ENCODE results near the gene FARP1. TPM values are rescaled to one million over a fixed set of nuclear protein-coding genes. Genes with fewer than 3 reads are reported as not detected.

FARP1 gene
- polyA plus RNA-seq, 2 of the 4 experiments (the other 2 are of a cell fraction): 9.4 to 13.0 TPM

GRCh38 chr13:98201189-98201588, 58.3 kb downstream of the FARP1 start:
- no peak overlapping the region for H3K4me3 ChIP-seq
- no peak overlapping the region for H3K4me2 ChIP-seq
- peaks cover 6% of the 10 kb centered on the region; the same call in 1 of the 3 replicates for H3K9me3 ChIP-seq
- H3K4me1 ChIP-seq: 0 out of 3 replicates have a peak, but pooled peaks cover 3% of the 10 kb centered on the region
- DNase-seq (ENCODE audit: low read depth in 1 of 2, low spot score in 1 of 2): no peak
- no peak for TF ChIP-seq MAFK (IDR thresholded peaks at IDR 0.05; ENCODE audit: partially characterized antibody)
- TF ChIP-seq, protein P1, sequence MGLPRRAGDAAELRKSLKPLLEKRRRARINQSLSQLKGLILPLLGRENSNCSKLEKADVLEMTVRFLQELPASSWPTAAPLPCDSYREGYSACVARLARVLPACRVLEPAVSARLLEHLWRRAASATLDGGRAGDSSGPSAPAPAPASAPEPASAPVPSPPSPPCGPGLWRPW (IDR thresholded peaks at IDR 0.05): no peak
- no peak for TF ChIP-seq FOSL2 (IDR thresholded peaks at IDR 0.05)
- TF ChIP-seq FOSL2 (CRISPR knock-in tag; IDR thresholded peaks at IDR 0.05): no peak
- no peak for TF ChIP-seq HOXA7 (CRISPR knock-in tag; IDR thresholded peaks at IDR 0.05)
- no peak for TF ChIP-seq EHF (CRISPR knock-in tag; IDR thresholded peaks at IDR 0.05)
- no peak for TF ChIP-seq MAZ (IDR thresholded peaks at IDR 0.05; ENCODE audit: borderline replicate concordance, low read depth, low read length)
- no peak for TF ChIP-seq TFCP2L1 (CRISPR knock-in tag; IDR thresholded peaks at IDR 0.05)
- TF ChIP-seq HEYL (CRISPR knock-in tag; IDR thresholded peaks at IDR 0.05): no peak
- no peak for TF ChIP-seq KDM5A (IDR thresholded peaks at IDR 0.05)
- no peak for TF ChIP-seq CBX2 (IDR thresholded peaks at IDR 0.05; ENCODE audit: borderline replicate concordance, low read depth)
- no peak for FAIRE-seq
- WGBS (ENCODE audit: missing lambda C conversion rate): 75% methylated on average over 8 of the region's 8 CpGs
- ChIA-PET CTCF (no interaction called here), POLR2A (no interaction called here)
- no peak for ATAC-seq
- no peak overlapping the region for H3K27ac ChIP-seq

DNA sequence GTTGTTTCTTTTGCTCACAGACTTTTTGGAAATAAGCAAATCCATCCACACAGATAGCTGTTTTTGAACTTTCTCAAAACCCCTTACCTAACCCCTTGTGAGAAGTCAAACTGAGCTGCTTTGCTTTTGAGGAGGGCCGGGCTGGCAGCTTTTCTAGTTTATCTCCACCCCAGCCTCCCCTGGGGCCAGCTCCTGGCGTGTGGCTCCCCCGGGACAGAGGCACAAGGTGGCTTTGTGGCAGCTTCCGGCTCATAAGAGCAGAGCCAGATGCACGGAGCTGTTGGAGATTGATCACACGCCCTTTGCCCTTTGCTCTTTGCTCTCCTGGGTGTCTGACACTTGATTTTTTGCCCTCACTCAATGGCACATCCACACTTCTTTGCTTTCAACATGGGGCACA, 59.1 kb downstream of the FARP1 start:
- ChIA-PET POLR2A (no interaction called here), CTCF (no interaction called here)
- Histone ChIP-seq H3K4me3 (no peak overlapping the region), H3K9me3 (peaks cover 7% of the 10 kb centered on the region; the same call in 1 of the 3 replicates), H3K27ac (no peak overlapping the region), H3K4me2 (no peak overlapping the region), H3K4me1 (0 out of 3 replicates have a peak, but pooled peaks cover 6% of the 10 kb centered on the region)
- TF ChIP-seq CHD2 (IDR thresholded peaks at IDR 0.05; ENCODE audit: low read length, partially characterized antibody) (no peak), CHD4 (IDR thresholded peaks at IDR 0.05; ENCODE audit: borderline replicate concordance) (no peak), EP300 (IDR thresholded peaks at IDR 0.05) (no peak), FOSB (CRISPR knock-in tag; IDR thresholded peaks at IDR 0.05) (no peak), ESRRA (IDR thresholded peaks at IDR 0.05; ENCODE audit: borderline replicate concordance, low read length) (no peak), EHMT2 (IDR thresholded peaks at IDR 0.05; ENCODE audit: low read depth) (no peak), RNF2 (IDR thresholded peaks at IDR 0.05; ENCODE audit: borderline replicate concordance, low read depth) (no peak)
- TF ChIP-seq, protein P2, sequence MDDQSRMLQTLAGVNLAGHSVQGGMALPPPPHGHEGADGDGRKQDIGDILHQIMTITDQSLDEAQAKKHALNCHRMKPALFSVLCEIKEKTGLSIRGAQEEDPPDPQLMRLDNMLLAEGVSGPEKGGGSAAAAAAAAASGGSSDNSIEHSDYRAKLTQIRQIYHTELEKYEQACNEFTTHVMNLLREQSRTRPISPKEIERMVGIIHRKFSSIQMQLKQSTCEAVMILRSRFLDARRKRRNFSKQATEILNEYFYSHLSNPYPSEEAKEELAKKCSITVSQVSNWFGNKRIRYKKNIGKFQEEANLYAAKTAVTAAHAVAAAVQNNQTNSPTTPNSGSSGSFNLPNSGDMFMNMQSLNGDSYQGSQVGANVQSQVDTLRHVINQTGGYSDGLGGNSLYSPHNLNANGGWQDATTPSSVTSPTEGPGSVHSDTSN (IDR thresholded peaks at IDR 0.05): no peak
- 87% methylated on average over 6 of the region's 6 CpGs for WGBS (ENCODE audit: missing lambda C conversion rate)
- FAIRE-seq (no peak), ATAC-seq (no peak), DNase-seq (ENCODE audit: low read depth in 1 of 2, low spot score in 1 of 2) (no peak)

- ATAC-seq (no peak), FAIRE-seq (no peak), DNase-seq (ENCODE audit: low read depth in 1 of 2, low spot score in 1 of 2) (no peak)
- WGBS (ENCODE audit: missing lambda C conversion rate): 88% methylated on average over 8 of the region's 8 CpGs
- H3K4me3 ChIP-seq: no peak overlapping the region
- peaks cover 7% of the 10 kb centered on the region; the same call in 1 of the 3 replicates for H3K9me3 ChIP-seq
- 0 out of 3 replicates have a peak, but pooled peaks cover 8% of the 10 kb centered on the region for H3K4me1 ChIP-seq
- ChIA-PET POLR2A (no interaction called here), CTCF (no interaction called here)
- no peak for TF ChIP-seq NPAS2 (CRISPR knock-in tag; IDR thresholded peaks at IDR 0.05; ENCODE audit: borderline replicate concordance)
- no peak for TF ChIP-seq TP53 (CRISPR knock-in tag; IDR thresholded peaks at IDR 0.05)
- no peak for TF ChIP-seq FOXS1 (CRISPR knock-in tag; IDR thresholded peaks at IDR 0.05)
- TF ChIP-seq ELK1 (IDR thresholded peaks at IDR 0.05; ENCODE audit: low read depth, low read length): no peak
- no peak for TF ChIP-seq ZFP36 (IDR thresholded peaks at IDR 0.05; ENCODE audit: borderline replicate concordance, partially characterized antibody)
- TF ChIP-seq, protein P3, sequence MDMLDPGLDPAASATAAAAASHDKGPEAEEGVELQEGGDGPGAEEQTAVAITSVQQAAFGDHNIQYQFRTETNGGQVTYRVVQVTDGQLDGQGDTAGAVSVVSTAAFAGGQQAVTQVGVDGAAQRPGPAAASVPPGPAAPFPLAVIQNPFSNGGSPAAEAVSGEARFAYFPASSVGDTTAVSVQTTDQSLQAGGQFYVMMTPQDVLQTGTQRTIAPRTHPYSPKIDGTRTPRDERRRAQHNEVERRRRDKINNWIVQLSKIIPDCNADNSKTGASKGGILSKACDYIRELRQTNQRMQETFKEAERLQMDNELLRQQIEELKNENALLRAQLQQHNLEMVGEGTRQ (IDR thresholded peaks at IDR 0.05): no peak
- TF ChIP-seq MAFK (IDR thresholded peaks at IDR 0.05; ENCODE audit: partially characterized antibody): no peak
- H3K27ac ChIP-seq: no peak overlapping the region
- no peak overlapping the region for H3K4me2 ChIP-seq
These were observed 60.9 kb downstream of the FARP1 start for GRCh38 chr13:98203646-98204326.

All from A549 (cell line).